Fibroblast of lung (primary cell): ENCODE data around the gene KLHL25.

Experiments used
- EZH2 ChIP-seq: IDR thresholded peaks from 2 replicates; pipeline ENCODE4 v1.5.1; 2012; ENCODE audit warnings: low read length, control low read depth, mild to moderate bottlenecking; ENCODE audit errors: missing control alignments
- TF ChIP-seq, protein P1 (sequence below), 2 donors: IDR thresholded peaks in 1 of 2; conservative IDR thresholded peaks in 1 of 2; 1 replicate in 1 of 2; 2 replicates in 1 of 2; pipeline ENCODE4 v1.5.1; 2011 to 2012; ENCODE audit warnings: low read length in 2 of 2, control low read depth in 1 of 2, inconsistent platforms in 1 of 2, low read depth in 1 of 2, mild to moderate bottlenecking in 1 of 2

DNA sequence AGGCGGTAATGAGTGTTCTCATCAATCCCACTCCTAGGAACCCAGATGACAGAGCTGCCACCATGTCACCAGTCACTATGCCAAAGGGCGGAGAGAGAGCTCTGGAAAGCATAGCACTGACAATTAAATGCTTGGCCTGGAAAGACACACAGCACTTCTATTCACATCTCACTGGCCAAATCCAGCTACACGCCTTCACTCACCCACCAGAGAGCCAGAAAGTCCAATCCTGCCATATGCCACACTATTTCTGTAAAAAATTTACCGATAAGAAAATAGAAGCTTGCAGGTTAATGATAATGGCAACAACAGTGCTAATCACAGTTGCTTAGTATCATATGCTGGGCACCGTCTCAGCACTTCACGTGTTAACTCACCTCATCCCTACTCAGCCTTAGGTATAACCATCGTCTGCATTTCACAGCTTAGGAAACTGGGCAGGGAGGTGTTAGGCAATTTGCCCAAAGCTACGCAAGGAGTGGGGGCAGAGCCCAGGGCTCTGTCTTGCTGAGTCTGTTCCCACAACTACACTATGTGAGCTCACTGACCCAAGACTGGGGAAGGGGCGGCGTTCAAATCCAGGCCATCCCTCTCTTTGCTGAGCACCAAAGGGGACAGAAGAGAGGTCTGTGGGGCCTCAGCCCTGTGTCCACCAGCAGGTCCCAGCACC, 16.5 kb downstream of the KLHL25 start:
- TF ChIP-seq, protein P1, sequence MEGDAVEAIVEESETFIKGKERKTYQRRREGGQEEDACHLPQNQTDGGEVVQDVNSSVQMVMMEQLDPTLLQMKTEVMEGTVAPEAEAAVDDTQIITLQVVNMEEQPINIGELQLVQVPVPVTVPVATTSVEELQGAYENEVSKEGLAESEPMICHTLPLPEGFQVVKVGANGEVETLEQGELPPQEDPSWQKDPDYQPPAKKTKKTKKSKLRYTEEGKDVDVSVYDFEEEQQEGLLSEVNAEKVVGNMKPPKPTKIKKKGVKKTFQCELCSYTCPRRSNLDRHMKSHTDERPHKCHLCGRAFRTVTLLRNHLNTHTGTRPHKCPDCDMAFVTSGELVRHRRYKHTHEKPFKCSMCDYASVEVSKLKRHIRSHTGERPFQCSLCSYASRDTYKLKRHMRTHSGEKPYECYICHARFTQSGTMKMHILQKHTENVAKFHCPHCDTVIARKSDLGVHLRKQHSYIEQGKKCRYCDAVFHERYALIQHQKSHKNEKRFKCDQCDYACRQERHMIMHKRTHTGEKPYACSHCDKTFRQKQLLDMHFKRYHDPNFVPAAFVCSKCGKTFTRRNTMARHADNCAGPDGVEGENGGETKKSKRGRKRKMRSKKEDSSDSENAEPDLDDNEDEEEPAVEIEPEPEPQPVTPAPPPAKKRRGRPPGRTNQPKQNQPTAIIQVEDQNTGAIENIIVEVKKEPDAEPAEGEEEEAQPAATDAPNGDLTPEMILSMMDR (conservative IDR thresholded peaks at IDR 0.05 in 1 of 2, IDR thresholded peaks at IDR 0.05 in 1 of 2; ENCODE audit: low read depth in 1 of 2, low read length in 2 of 2): no peak
- no peak for TF ChIP-seq EZH2
